Erythroblast (primary cell): Measurements from ENCODE around the gene SLC26A3.

ENCODE experiments used
- GATA1 ChIP-seq: IDR thresholded peaks from 2 replicates; pipeline ENCODE4 v1.6.1; 2011; ENCODE audit warnings: low read depth, mild to moderate bottlenecking, control low read depth, low read length, moderate library complexity
- POLR2A ChIP-seq: IDR thresholded peaks from 2 replicates; pipeline ENCODE4 v1.6.1; 2011; ENCODE audit warnings: mild to moderate bottlenecking, low read length

DNA sequence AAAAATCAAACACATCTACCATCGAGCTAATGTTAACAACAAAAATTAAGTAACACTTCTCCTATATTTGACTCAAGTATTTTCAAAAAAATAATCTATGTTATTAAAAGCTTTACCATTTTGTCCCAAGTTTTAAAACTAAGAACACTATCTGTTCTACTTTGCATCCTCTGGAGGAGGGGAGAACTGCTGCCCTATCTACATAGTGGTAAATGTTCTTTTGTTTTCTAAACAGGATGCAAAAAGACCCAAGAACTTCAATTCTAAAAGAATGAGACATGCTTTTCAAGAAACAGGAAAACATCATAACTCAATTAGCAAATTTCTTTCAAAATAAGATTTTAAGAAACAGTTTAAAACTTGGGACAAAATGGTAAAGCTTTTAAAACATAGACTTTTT is 14.8 kb downstream of the SLC26A3 start:
- TF ChIP-seq POLR2A = no peak
- TF ChIP-seq GATA1 = no peak
